GM23338 (cell line): ENCODE measurements around the gene ENOX1.

Source experiments
- CTCF ChIP-seq, 2 experiments: fragments of 200-600 bp in 1 of 2; sonication (generic) in 1 of 2; conservative IDR thresholded peaks; 2 replicates each; pipeline versions ENCODE4 v1.5.1 to v1.6.1; 2016 to 2017; ENCODE audit warnings: antibody characterized with exemption in 2 of 2, low read depth in 2 of 2, mild to moderate bottlenecking in 2 of 2, moderate library complexity in 1 of 2
- EZH2 ChIP-seq: fragments of 200-600 bp; sonication (generic); IDR thresholded peaks from one replicate; pipeline ENCODE4 v1.8.0; 2017; ENCODE audit warnings: antibody characterized with exemption, mild to moderate bottlenecking, low read depth; ENCODE audit not compliant: unreplicated experiment
- EZH2phosphoT487 ChIP-seq: fragments of 200-600 bp; sonication (generic); IDR thresholded peaks from one replicate; pipeline ENCODE4 v1.8.1; 2018; ENCODE audit warnings: antibody characterized with exemption; ENCODE audit not compliant: unreplicated experiment
- REST ChIP-seq: IDR thresholded peaks from one replicate; pipeline ENCODE4 v1.6.1; 2018; ENCODE audit warnings: antibody characterized with exemption; ENCODE audit not compliant: unreplicated experiment

DNA sequence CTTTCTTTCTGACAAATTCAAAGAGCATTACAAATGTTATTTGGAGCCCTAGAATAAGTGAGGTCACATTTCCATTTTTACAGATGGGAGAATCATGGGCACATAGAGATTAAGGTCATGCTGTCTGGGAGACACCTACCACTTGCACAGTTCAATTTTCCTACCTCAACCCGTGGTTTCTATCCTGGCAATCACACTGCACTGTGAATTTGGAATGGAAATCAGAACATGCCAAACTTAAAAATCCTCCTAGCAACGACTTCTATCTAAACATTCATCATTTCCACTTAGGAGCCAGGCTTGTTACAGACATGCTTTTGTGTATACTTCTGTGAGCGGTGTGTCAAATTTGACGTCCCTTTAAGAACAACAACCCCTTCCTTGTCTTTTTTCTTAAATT is 511.9 kb downstream of the ENOX1 start:
- TF ChIP-seq CTCF (conservative IDR thresholded peaks at IDR 0.05; ENCODE audit: low read depth in 2 of 2): no peak
- no peak for TF ChIP-seq EZH2phosphoT487
- no peak for TF ChIP-seq EZH2
- TF ChIP-seq REST: no peak
